NCI-H146 treated with DMSO at 0.1 percent for 48 hours (cell line): ENCODE results near the gene SUSD5.
A peak's percentile ranks its signal among the peaks of the same experiment; 100 is the strongest.
"Not testable (repeated sequence)": the region's sequence is repeated elsewhere in the genome, so short reads cannot be mapped to it uniquely, and the experiment has no call there.

Source experiments
- DNase-seq: peaks from one replicate; lab custom pipeline; 2025; ENCODE audit not compliant: unreplicated experiment; lab: John Stamatoyannopoulos, UW

Gene SUSD5

DNA sequence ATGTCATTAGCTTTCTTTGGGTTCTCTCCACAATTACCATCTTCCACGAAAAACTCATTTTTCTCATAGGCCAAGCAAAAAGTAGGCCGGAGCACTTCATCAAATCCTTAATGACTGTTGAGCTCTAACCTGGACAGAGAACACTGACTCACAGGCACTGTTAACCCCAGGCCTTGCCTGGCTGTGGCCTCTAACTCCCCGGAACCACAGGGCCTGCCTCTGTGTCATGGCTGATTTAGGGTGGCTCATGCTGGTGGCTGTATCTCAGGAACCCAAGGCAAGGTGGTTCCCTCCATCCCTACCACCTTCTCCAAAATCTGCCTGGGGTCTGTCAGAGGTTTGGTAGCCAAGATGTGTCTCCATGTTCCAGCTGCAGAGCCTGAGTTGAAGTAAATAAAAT, 101.1 kb downstream of the SUSD5 start:
- no peak for DNase-seq

- no peak for DNase-seq
Measured at GRCh38 chr3:33115024-33115768, 103.4 kb downstream of the SUSD5 start.

GRCh38 chr3:33114622-33115023, 104.0 kb downstream of the SUSD5 start:
- DNase-seq, result no peak

GRCh38 chr3:33113772-33114621, 104.6 kb downstream of the SUSD5 start, which contains the start of gene CRTAP:
CRTAP (plus strand) TSS chr3:33114014; CDS start chr3:33114078, 64 bp downstream.
- peak; percentile 47 for DNase-seq

- DNase-seq, result no peak
Measured at GRCh38 chr3:33111581-33111980, 107.0 kb downstream of the SUSD5 start.

DNA sequence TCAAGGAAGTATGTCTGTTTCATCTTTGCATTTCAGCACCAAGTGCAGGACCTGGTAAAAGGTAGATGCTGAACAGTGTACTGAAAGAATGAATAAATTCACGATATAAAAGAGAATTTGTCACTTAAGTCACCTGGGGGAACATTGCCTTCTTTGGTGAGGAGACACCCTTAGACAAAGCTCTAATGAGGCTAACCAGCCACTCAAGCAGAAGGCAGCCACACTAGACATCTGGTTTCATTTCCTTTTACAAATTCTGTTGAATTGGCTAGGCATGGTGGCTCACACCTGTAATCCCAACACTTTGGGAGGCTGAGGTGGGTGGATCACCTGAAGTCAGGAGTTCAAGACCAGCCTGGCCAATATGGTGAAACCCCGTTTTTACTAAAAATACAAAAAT, 111.8 kb downstream of the SUSD5 start:
- DNase-seq, result not testable (repeated sequence)

DNA sequence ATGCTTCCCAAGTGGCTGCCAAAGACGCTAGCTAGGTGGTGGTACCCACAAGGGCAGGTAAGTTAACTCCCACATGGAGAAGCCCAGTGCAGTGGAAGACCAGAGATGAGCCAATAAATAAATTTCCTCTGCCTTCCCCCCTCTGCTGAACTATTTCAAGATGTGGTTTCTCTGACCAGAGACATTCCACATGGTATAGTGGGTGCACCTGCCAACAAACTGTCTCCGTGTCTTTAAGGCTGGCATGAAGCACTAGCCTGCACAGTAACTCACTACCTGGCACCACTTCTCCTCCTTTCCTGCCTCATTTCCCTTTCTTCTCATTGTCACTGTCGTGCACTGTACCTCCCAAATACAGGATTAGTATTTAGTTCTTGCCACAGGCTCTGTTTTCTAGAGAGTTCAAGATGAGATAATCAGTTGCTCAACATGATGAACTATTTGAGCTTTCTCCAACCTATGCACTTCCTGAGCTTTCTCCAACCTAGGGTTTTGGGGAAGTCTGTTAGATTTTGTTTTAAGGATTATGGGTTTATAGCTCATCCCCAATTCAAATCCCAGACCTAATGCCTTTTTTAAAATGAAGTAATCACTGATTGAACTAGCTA, 113.2 kb downstream of the SUSD5 start:
- DNase-seq, result no peak

- DNase-seq, result no peak
Measured at GRCh38 chr3:33104803-33105202, 113.8 kb downstream of the SUSD5 start.

GRCh38 chr3:33103480-33103879, 115.1 kb downstream of the SUSD5 start:
- DNase-seq, result no peak

DNA sequence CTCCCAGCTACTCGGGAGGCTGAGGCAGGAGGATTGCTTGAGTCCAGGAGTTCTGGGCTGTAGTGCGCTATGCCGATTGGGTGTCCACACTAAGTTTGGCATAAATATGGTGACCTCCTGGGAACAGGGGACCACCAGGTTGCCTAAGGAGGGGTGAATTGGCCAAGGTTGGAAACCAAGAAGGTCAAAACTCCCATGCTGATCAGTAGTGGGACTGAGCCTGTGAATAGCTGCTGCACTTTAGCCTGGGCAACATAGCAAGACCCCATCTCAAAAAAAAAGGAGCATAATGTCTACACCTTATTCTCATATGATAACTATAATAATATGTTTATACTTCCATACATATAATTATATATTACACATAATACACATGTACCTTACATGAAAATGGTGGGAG, 115.6 kb downstream of the SUSD5 start:
- DNase-seq, result no peak

- DNase-seq, result no peak
Measured at GRCh38 chr3:33100229-33100628, 118.4 kb downstream of the SUSD5 start.
